HG02870 (cell line): ENCODE results near the gene PPIL6.
A peak's percentile ranks its signal among the peaks of the same experiment; 100 is the strongest.

ENCODE experiments used
- ATAC-seq: cut with Tn5 transposase; IDR thresholded peaks from one replicate; pipeline ENCODE4 v1.9.1; 2021; ENCODE audit warnings: mild to moderate bottlenecking, moderate library complexity; ENCODE audit not compliant: unreplicated experiment

The PPIL6 gene

GRCh38 chr6:109440331-109441068, at the start of gene PPIL6, which contains the start of gene SMPD2:
Gene PPIL6 (minus strand): TSS chr6:109440628. CDS start chr6:109440590, 38 bp downstream.
Gene SMPD2 (plus strand): TSS chr6:109440724. CDS start chr6:109441122, 398 bp downstream.
- ATAC-seq, result peak; percentile 85

- no peak for ATAC-seq
These were observed 47.6 kb upstream of the PPIL6 start for GRCh38 chr6:109488001-109488400.

GRCh38 chr6:109486068-109486467, 45.6 kb upstream of the PPIL6 start:
- no peak for ATAC-seq

- ATAC-seq, result no peak
These were observed 45.0 kb upstream of the PPIL6 start for GRCh38 chr6:109485266-109485935.

- no peak for ATAC-seq
These were observed 43.7 kb upstream of the PPIL6 start for GRCh38 chr6:109484122-109484521.

- ATAC-seq, result no peak
These were observed 43.3 kb upstream of the PPIL6 start for GRCh38 chr6:109483735-109484057.

- peak; percentile 81 for ATAC-seq
These were observed 42.7 kb upstream of the PPIL6 start, which contains the start of gene ZBTB24 for GRCh38 chr6:109482905-109483734. Gene ZBTB24 (minus strand): TSS chr6:109483219. CDS start chr6:109482026, 1,193 bp downstream.

GRCh38 chr6:109480993-109481480, 40.6 kb upstream of the PPIL6 start:
- ATAC-seq, result no peak

GRCh38 chr6:109478841-109479624, 38.6 kb upstream of the PPIL6 start:
- no peak for ATAC-seq

- ATAC-seq, result no peak
These were observed 37.9 kb upstream of the PPIL6 start for GRCh38 chr6:109478222-109478805.

GRCh38 chr6:109477725-109478124, 37.3 kb upstream of the PPIL6 start:
- no peak for ATAC-seq

GRCh38 chr6:109477184-109477583, 36.8 kb upstream of the PPIL6 start:
- ATAC-seq, result no peak

GRCh38 chr6:109475625-109476024, 35.2 kb upstream of the PPIL6 start:
- ATAC-seq, result no peak

GRCh38 chr6:109474995-109475394, 34.6 kb upstream of the PPIL6 start:
- ATAC-seq, result no peak

- no peak for ATAC-seq
These were observed 32.7 kb upstream of the PPIL6 start for GRCh38 chr6:109473120-109473519.

- ATAC-seq, result peak; percentile 50
These were observed 31.9 kb upstream of the PPIL6 start for GRCh38 chr6:109472132-109472995.

- ATAC-seq, result no peak
These were observed 30.8 kb upstream of the PPIL6 start for GRCh38 chr6:109471105-109471810.

GRCh38 chr6:109469591-109470189, 29.3 kb upstream of the PPIL6 start:
- ATAC-seq, result no peak
